GM12875 (cell line): ENCODE results near the gene SMURF1.

Experiments
- H3K4me3 ChIP-seq: one replicate; pipeline ENCODE4 v1.5.1; 2011; ENCODE audit warnings: low read depth, low read length, control low read depth
- TF ChIP-seq, protein P1 (sequence below): IDR thresholded peaks from 2 replicates; pipeline ENCODE4 v1.5.1; 2011; ENCODE audit warnings: low read depth, mild to moderate bottlenecking, control low read depth, inconsistent platforms, low read length, moderate library complexity, borderline replicate concordance; ENCODE audit not compliant: insufficient read depth

Gene SMURF1

GRCh38 chr7:99097730-99098129, 46.2 kb downstream of the SMURF1 start:
- TF ChIP-seq, protein P1, sequence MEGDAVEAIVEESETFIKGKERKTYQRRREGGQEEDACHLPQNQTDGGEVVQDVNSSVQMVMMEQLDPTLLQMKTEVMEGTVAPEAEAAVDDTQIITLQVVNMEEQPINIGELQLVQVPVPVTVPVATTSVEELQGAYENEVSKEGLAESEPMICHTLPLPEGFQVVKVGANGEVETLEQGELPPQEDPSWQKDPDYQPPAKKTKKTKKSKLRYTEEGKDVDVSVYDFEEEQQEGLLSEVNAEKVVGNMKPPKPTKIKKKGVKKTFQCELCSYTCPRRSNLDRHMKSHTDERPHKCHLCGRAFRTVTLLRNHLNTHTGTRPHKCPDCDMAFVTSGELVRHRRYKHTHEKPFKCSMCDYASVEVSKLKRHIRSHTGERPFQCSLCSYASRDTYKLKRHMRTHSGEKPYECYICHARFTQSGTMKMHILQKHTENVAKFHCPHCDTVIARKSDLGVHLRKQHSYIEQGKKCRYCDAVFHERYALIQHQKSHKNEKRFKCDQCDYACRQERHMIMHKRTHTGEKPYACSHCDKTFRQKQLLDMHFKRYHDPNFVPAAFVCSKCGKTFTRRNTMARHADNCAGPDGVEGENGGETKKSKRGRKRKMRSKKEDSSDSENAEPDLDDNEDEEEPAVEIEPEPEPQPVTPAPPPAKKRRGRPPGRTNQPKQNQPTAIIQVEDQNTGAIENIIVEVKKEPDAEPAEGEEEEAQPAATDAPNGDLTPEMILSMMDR = no peak

DNA sequence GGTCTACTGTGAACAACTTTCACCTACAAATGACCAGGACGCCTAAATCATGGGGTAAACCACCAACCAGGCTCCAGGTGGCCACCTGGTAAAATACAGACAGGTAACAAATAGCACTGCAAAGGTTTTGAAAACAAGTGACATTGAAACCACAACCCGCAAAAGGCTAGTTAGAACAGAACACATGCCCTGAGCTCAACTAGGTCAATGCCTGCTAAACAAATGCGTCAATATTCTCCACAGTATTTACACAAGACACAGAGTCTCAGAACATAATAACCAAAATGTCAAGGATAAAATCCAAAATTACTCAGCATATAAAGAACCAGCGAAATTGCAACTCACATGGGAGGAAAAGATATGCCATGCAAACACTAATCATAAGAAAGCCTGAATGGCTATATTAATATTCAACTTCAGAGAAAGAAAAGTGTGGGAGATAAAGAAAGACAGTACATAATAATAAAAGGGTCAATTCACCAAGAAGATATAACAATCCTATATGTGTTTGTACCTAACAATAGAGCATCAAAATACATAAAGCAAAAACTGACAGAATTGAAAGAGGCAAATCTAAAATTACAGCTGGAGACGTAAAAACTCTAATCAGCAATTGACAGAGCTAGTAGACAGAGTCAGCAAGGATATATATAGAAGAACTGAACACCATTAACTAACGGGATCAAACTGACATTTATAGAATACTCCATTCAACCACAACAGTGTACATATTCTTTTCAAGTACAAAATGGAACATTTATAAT, 47.6 kb downstream of the SMURF1 start:
- TF ChIP-seq, protein P1 = no peak
- H3K4me3 ChIP-seq = no peak overlapping the region

More at GRCh38 chr7:99097730-99098129, 46.2 kb downstream of the SMURF1 start:
- no peak overlapping the region for H3K4me3 ChIP-seq

- H3K4me3 ChIP-seq = no peak overlapping the region
- TF ChIP-seq, protein P1 = no peak
These were observed 48.2 kb downstream of the SMURF1 start for GRCh38 chr7:99095698-99096097.

DNA sequence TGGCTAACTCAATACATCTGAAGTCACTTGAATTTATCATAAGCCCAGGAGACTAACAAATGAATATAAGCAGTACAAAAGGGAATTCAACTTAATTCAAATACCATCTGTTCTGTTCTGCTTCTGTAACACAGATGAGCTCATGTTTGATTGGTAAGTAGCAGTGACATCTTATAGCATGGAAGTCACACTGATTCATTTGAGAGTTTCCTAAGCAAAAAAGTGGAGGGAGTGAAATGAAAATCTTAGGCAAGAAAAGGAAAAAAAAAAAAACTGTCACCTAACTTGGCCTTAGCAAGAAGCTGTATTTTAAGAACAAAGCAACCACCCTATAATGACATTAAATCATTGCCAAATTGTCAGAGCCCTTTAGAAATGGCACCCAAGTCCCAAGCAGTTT, 49.5 kb downstream of the SMURF1 start:
- no peak overlapping the region for H3K4me3 ChIP-seq
- TF ChIP-seq, protein P1 = no peak

GRCh38 chr7:99092064-99092720, 51.7 kb downstream of the SMURF1 start:
- no peak overlapping the region for H3K4me3 ChIP-seq
- TF ChIP-seq, protein P1 = no peak

GRCh38 chr7:99090771-99091542, 53.0 kb downstream of the SMURF1 start:
- TF ChIP-seq, protein P1 = no peak
- H3K4me3 ChIP-seq = no peak overlapping the region
